Measurements from ENCODE around the gene DLGAP1.
"Not testable (repeated sequence)": the region's sequence is repeated elsewhere in the genome, so short reads cannot be mapped to it uniquely, and the experiment has no call there.

Gene DLGAP1

GRCh38 chr18:4063545-4063944 is 391.6 kb downstream of the DLGAP1 start:
- no peak for DNase-seq

- DNase-seq: no peak
Measured at GRCh38 chr18:4060427-4061281, 394.5 kb downstream of the DLGAP1 start.

GRCh38 chr18:4058179-4058578 is 396.9 kb downstream of the DLGAP1 start:
- no peak for DNase-seq

- DNase-seq: no peak
Measured at GRCh38 chr18:4040391-4041092, 414.6 kb downstream of the DLGAP1 start.

- no peak for DNase-seq
Measured at GRCh38 chr18:4035521-4035920, 419.6 kb downstream of the DLGAP1 start.

- not testable (repeated sequence) for DNase-seq
Measured at GRCh38 chr18:4034815-4035214, 420.3 kb downstream of the DLGAP1 start.

GRCh38 chr18:4026542-4026941 is 428.6 kb downstream of the DLGAP1 start:
- DNase-seq: no peak

- no peak for DNase-seq
Measured at GRCh38 chr18:4024702-4025101, 430.4 kb downstream of the DLGAP1 start.

- not testable (repeated sequence) for DNase-seq
Measured at GRCh38 chr18:4022749-4023148, 432.4 kb downstream of the DLGAP1 start.

- no peak for DNase-seq
Measured at GRCh38 chr18:4020026-4020425, 435.1 kb downstream of the DLGAP1 start.

GRCh38 chr18:4017480-4017879 is 437.6 kb downstream of the DLGAP1 start:
- peak; percentile 38 for DNase-seq

GRCh38 chr18:4016391-4017049 is 438.6 kb downstream of the DLGAP1 start:
- no peak for DNase-seq

- no peak for DNase-seq
Measured at GRCh38 chr18:4007846-4008245, 447.3 kb downstream of the DLGAP1 start.

- no peak for DNase-seq
Measured at GRCh38 chr18:4004183-4004829, 450.8 kb downstream of the DLGAP1 start.

GRCh38 chr18:3998698-3999333 is 456.3 kb downstream of the DLGAP1 start:
- no peak for DNase-seq

- peak; percentile 65 for DNase-seq
Measured at GRCh38 chr18:3995476-3996102, 459.5 kb downstream of the DLGAP1 start.

GRCh38 chr18:3993941-3994687 is 461.0 kb downstream of the DLGAP1 start:
- no peak for DNase-seq

GRCh38 chr18:3985664-3986063 is 469.4 kb downstream of the DLGAP1 start:
- DNase-seq: no peak

GRCh38 chr18:3985020-3985419 is 470.1 kb downstream of the DLGAP1 start:
- DNase-seq: no peak

GRCh38 chr18:3984163-3984757 is 470.8 kb downstream of the DLGAP1 start:
- DNase-seq: no peak

Data from NCI-H510A (cell line).